PC-9 (cell line): ENCODE data around the gene CEACAM20. TPM values are rescaled to one million over a fixed set of nuclear protein-coding genes. Genes with fewer than 3 reads are reported as not detected.
A peak's percentile ranks its signal among the peaks of the same experiment; 100 is the strongest.
"Not testable (repeated sequence)": the region's sequence is repeated elsewhere in the genome, so short reads cannot be mapped to it uniquely, and the experiment has no call there.

Experiments
- BruUV-seq: library from RNA; stranded (reverse); fragments of 400-500 nt; replicated peaks from 2 replicates; lab custom pipeline; 2021; lab: Mats Ljungman, UMichigan
- CTCF ChIA-PET: fragments of 300-600 bp; sonication (Branson Sonifier 250); formaldehyde crosslinking; loops from one replicate; lab custom pipeline; 2022; ENCODE audit warnings: antibody characterized with exemption; lab: Charles Lee
- POLR2A ChIA-PET: fragments of 300-600 bp; sonication (Branson Sonifier 250); formaldehyde crosslinking; loops from one replicate; lab custom pipeline; 2022; ENCODE audit warnings: antibody characterized with exemption; ENCODE audit not compliant: unreplicated experiment; lab: Charles Lee
- DNase-seq, 2 experiments: peaks; one replicate each; pipeline versions ENCODE4 v3.0.0 to v3.0.0-alpha.2; 2015 to 2022; ENCODE audit warnings: mixed read lengths in 1 of 2
- H2AFZ ChIP-seq: fragments of 200-600 bp; sonication (generic); 2 replicates; pipeline ENCODE4 v1.8.1; 2017; ENCODE audit warnings: antibody characterized with exemption
- H3F3A ChIP-seq: fragments of 200-600 bp; sonication (generic); 2 replicates; pipeline ENCODE4 v1.8.1; 2017; ENCODE audit warnings: antibody characterized with exemption, mild to moderate bottlenecking, low read depth; ENCODE audit not compliant: insufficient read depth
- H3K27ac ChIP-seq: fragments of 200-600 bp; sonication (generic); 2 replicates; pipeline ENCODE4 v1.6.1; 2016; ENCODE audit warnings: mixed run types
- H3K27me3 ChIP-seq: fragments of 200-600 bp; sonication (generic); 2 replicates; pipeline ENCODE4 v1.6.1; 2016; ENCODE audit warnings: low read depth, mixed run types; ENCODE audit not compliant: insufficient read depth
- H3K36me3 ChIP-seq: fragments of 200-600 bp; sonication (generic); 2 replicates; pipeline ENCODE4 v1.6.1; 2016; ENCODE audit warnings: low read depth, mixed run types
- H3K4me1 ChIP-seq: fragments of 200-600 bp; sonication (generic); replicated peaks from 2 replicates; pipeline ENCODE4 v1.6.1; 2016; ENCODE audit warnings: mixed run types; ENCODE audit not compliant: insufficient read depth
- H3K4me2 ChIP-seq: fragments of 200-600 bp; sonication (generic); 2 replicates; pipeline ENCODE4 v1.6.1; 2017; ENCODE audit warnings: mixed run types
- H3K4me3 ChIP-seq: fragments of 200-600 bp; sonication (generic); 2 replicates; pipeline ENCODE4 v1.6.1; 2016; ENCODE audit warnings: mixed run types
- H3K79me2 ChIP-seq: fragments of 200-600 bp; sonication (generic); 2 replicates; pipeline ENCODE4 v1.6.1; 2017; ENCODE audit warnings: low read depth, mixed run types
- H3K9me2 ChIP-seq: fragments of 200-600 bp; sonication (generic); 2 replicates; pipeline ENCODE4 v1.8.1; 2017; ENCODE audit warnings: mild to moderate bottlenecking; ENCODE audit not compliant: insufficient read depth
- H3K9me3 ChIP-seq: fragments of 200-600 bp; sonication (generic); 2 replicates; pipeline ENCODE4 v1.8.1; 2016; ENCODE audit warnings: low read depth; ENCODE audit not compliant: insufficient read depth
- H4K20me1 ChIP-seq: fragments of 200-600 bp; sonication (generic); 2 replicates; pipeline ENCODE4 v1.8.1; 2017; ENCODE audit not compliant: insufficient read depth
- EZH2 ChIP-seq: fragments of 200-600 bp; sonication (generic); IDR thresholded peaks from 2 replicates; pipeline ENCODE4 v1.8.0; 2017; ENCODE audit warnings: antibody characterized with exemption, low read depth
- intact Hi-C: fragments of 100-400 bp; cut with micrococcal nuclease; formaldehyde crosslinking; loops from one replicate; pipeline ENCODE4 v1.10.0; 2022; ENCODE audit not compliant: unreplicated experiment
- total RNA-seq: library from RNA; stranded (reverse); gene quantifications from 2 replicates; pipeline ENCODE4 v1.2.3, GENCODE V29; 2021
- TF ChIP-seq, protein P1 (sequence below): fragments of 200-600 bp; sonication (generic); conservative IDR thresholded peaks from 2 replicates; pipeline ENCODE4 v1.6.1; 2017; ENCODE audit warnings: mixed run types, antibody characterized with exemption, mild to moderate bottlenecking, moderate library complexity

Gene CEACAM20
- total RNA-seq, 1 experiment from 2014 or later, result not detected

DNA sequence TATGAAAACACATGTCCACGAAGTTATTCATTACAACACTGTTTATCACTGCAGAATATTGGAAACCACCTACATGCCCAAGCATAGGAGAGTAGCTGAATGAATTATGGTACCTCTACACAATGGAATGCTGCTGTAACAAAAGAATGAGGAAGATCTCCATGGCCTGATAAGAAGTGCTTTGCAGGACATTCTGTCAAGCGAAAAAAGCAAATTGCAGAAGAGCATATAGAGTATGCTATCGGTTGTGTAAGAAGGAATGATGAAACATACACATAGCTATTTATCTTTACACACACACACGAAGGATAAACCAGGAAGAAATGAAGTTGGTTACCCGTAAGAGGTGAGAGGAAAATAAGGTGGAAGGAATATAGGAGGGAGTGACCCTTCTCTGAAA is 37.5 kb upstream of the CEACAM20 start:
- H2AFZ ChIP-seq, result no peak overlapping the region
- BruUV-seq, result no TSS peak
- CTCF ChIA-PET, result no interaction called here

DNA sequence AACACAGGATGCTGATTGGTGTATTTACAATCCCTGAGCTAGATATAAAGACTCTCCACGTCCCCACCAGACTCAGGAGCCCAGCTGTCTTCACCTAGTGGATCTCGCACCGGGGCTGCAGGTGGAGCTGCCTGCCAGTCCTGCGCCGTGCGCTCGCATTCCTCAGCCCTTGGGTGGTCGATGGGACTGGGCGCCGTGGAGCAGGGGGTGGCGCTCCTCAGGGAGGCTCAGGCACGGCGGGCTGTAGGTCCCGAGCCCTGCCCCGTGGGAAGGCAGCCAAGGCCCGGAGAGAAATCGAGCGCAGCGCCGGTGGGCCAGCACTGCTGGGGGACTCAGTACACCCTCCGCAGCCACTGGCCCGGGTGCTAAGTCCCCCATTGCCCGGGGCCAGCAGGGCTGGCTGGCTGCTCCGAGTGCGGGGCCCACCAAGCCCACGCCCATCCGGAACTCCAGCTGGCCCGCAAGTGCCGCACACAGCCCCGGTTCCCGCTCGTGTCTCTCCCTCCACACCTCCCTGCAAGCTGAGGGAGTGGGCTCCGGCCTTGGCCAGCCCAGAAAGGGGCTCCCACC is 33.7 kb upstream of the CEACAM20 start:
- H2AFZ ChIP-seq, POLR2A ChIA-PET, H3K27me3 ChIP-seq, CTCF ChIA-PET, H3K4me2 ChIP-seq, H4K20me1 ChIP-seq, BruUV-seq, H3K9me3 ChIP-seq, H3K36me3 ChIP-seq, H3K9me2 ChIP-seq, intact Hi-C loops, DNase-seq, H3K79me2 ChIP-seq, H3K4me3 ChIP-seq, H3K27ac ChIP-seq: not testable (repeated sequence)
- peaks cover 22% of the 10 kb centered on the region for H3F3A ChIP-seq
- peaks cover 30% of the 10 kb centered on the region for H3K4me1 ChIP-seq

More for the DNA sequence above, 37.5 kb upstream of the CEACAM20 start:
- intact Hi-C loops, result no loop called here
- DNase-seq, result peak in 1 of 2 experiments; percentile 89
- Histone ChIP-seq H3K27me3 (no peaks in the 10 kb centered on the region), H3K9me3 (no peaks in the 10 kb centered on the region), H3F3A (peaks cover 24% of the 10 kb centered on the region; the same call in 1 of the 2 replicates), H3K27ac (peak overlapping the region; percentile 42), H4K20me1 (no peaks in the 10 kb centered on the region), H3K4me1 (peaks cover 31% of the 10 kb centered on the region), H3K79me2 (no peaks in the 10 kb centered on the region), H3K4me2 (peak overlapping the region; percentile 51), H3K9me2 (no peaks in the 10 kb centered on the region), H3K36me3 (no peaks in the 10 kb centered on the region), H3K4me3 (peak overlapping the region; percentile 5; the same call in 1 of the 2 replicates)
- POLR2A ChIA-PET, result interaction anchor here (0.5 kb wide), 1 partner anchor 242 kb away, joined by 4 read pairs; the partner anchor contains the start of gene BCAM
- TF ChIP-seq, protein P1, sequence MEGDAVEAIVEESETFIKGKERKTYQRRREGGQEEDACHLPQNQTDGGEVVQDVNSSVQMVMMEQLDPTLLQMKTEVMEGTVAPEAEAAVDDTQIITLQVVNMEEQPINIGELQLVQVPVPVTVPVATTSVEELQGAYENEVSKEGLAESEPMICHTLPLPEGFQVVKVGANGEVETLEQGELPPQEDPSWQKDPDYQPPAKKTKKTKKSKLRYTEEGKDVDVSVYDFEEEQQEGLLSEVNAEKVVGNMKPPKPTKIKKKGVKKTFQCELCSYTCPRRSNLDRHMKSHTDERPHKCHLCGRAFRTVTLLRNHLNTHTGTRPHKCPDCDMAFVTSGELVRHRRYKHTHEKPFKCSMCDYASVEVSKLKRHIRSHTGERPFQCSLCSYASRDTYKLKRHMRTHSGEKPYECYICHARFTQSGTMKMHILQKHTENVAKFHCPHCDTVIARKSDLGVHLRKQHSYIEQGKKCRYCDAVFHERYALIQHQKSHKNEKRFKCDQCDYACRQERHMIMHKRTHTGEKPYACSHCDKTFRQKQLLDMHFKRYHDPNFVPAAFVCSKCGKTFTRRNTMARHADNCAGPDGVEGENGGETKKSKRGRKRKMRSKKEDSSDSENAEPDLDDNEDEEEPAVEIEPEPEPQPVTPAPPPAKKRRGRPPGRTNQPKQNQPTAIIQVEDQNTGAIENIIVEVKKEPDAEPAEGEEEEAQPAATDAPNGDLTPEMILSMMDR, result no peak
- TF ChIP-seq EZH2, result no peak

DNA sequence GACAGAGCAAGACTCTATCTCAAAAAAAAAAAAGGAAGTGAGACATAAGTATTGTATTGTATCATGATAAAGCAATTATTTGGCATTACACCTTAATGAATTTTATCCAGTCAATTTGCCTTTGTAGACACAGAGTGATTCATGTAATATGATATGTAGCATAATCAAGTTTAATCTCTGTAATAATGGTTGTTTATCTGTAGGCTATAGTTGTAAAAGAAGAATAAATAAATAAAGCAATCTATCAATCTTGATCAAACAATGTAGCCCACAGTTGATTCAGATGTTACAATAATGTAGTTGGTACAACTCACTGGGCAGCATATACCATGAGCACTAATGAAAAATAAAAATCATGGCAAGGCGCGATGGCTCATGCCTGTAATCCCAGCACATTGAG is 28.5 kb upstream of the CEACAM20 start:
- CTCF ChIA-PET, result no interaction called here
- Histone ChIP-seq H3K4me2 (no peak overlapping the region), H3K9me2 (no peaks in the 10 kb centered on the region), H3K4me3 (no peak overlapping the region), H3K79me2 (no peaks in the 10 kb centered on the region), H3F3A (peaks cover 43% of the 10 kb centered on the region), H4K20me1 (no peaks in the 10 kb centered on the region), H3K36me3 (no peaks in the 10 kb centered on the region), H3K27me3 (no peaks in the 10 kb centered on the region), H3K4me1 (peaks cover 38% of the 10 kb centered on the region), H3K9me3 (no peaks in the 10 kb centered on the region), H2AFZ (no peak overlapping the region), H3K27ac (no peak overlapping the region)
- DNase-seq, result peak in 1 of 2 experiments; percentile 91
- POLR2A ChIA-PET, result no interaction called here
- TF ChIP-seq, protein P1, result no peak
- no peak for TF ChIP-seq EZH2
- intact Hi-C loops, result no loop called here
- no TSS peak for BruUV-seq
